ENCODE data around the gene PDZK1IP1.
A peak's percentile ranks its signal among the peaks of the same experiment; 100 is the strongest.
"Not testable (repeated sequence)": the region's sequence is repeated elsewhere in the genome, so short reads cannot be mapped to it uniquely, and the experiment has no call there.

The PDZK1IP1 gene

GRCh38 chr1:47198214-47198613 is 8.4 kb upstream of the PDZK1IP1 start:
- Histone ChIP-seq H3K4me1 (ENCODE audit: control insufficient read depth in 1 of 2, insufficient read depth in 1 of 2, low read depth in 1 of 2, low read length in 1 of 2) (no peaks in the 10 kb centered on the region), H3K9me3 (no peaks in the 10 kb centered on the region), H3K27me3 (peaks cover 9% of the 10 kb centered on the region), H3K27ac (no peak overlapping the region), H3K36me3 (no peaks in the 10 kb centered on the region), H3K4me3 (ENCODE audit: low read depth in 1 of 2, low read length in 1 of 2) (no peak overlapping the region)
- no peak for TF ChIP-seq CTCF (IDR thresholded peaks at IDR 0.05)

GRCh38 chr1:47196622-47197021 is 6.8 kb upstream of the PDZK1IP1 start:
- no peak overlapping the region for H3K4me3 ChIP-seq (ENCODE audit: low read depth in 1 of 2, low read length in 1 of 2)
- no peaks in the 10 kb centered on the region for H3K9me3 ChIP-seq
- H3K27ac ChIP-seq, result no peak overlapping the region
- H3K4me1 ChIP-seq (ENCODE audit: control insufficient read depth in 1 of 2, insufficient read depth in 1 of 2, low read depth in 1 of 2, low read length in 1 of 2), result no peaks in the 10 kb centered on the region
- peaks cover 6% of the 10 kb centered on the region for H3K27me3 ChIP-seq
- TF ChIP-seq CTCF (IDR thresholded peaks at IDR 0.05), result no peak
- no peaks in the 10 kb centered on the region for H3K36me3 ChIP-seq

DNA sequence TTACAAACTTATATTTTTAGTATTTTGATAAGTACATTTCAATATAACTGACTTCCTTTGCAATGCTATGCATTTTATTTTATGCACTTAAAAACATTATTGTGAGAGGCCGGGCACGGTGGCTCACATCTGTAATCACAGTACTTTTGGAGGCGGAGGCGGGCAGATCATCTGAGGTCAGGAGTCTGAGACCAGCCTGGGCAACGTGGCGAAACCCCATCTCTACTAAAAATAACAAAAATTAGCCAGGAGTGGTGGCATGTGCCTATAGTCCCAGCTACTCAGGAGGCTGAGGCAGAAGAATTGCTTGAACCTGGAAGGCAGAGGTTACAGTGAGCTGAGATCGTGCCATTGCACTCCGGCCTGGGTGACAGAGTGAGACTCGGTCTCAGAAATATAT is 6.1 kb upstream of the PDZK1IP1 start:
- not testable (repeated sequence) for H3K4me1 ChIP-seq (ENCODE audit: control insufficient read depth in 1 of 2, insufficient read depth in 1 of 2, low read depth in 1 of 2, low read length in 1 of 2); H3K4me3 ChIP-seq (ENCODE audit: low read depth in 1 of 2, low read length in 1 of 2); H3K27me3 ChIP-seq; H3K27ac ChIP-seq; H3K36me3 ChIP-seq; H3K9me3 ChIP-seq

GRCh38 chr1:47194311-47194710 is 4.5 kb upstream of the PDZK1IP1 start:
- TF ChIP-seq CTCF (IDR thresholded peaks at IDR 0.05), result no peak
- H3K4me3 ChIP-seq (ENCODE audit: low read depth in 1 of 2, low read length in 1 of 2), result no peak overlapping the region

DNA sequence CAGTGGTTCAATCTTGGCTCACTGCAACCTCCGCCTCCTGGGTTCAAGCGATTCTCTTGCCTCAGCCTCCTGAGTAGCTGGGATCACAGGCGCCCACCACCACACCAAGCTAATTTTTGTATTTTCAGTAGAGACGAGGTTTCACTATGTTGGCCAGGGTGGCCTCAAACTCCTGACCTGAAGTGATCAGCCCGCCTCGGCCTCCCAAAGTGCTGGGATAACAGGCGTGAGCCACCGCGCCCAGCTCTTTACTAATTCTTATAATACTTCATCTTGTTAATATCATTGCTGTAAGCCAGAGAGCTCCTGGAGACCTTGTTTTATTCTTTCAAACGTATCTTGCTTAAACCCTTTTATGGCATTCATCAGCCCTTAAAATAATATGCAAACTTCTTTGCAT is 3.7 kb upstream of the PDZK1IP1 start:
- H3K27me3 ChIP-seq, result not testable (repeated sequence)

More at GRCh38 chr1:47194311-47194710, 4.5 kb upstream of the PDZK1IP1 start:
- Histone ChIP-seq H3K4me1 (ENCODE audit: control insufficient read depth in 1 of 2, insufficient read depth in 1 of 2, low read depth in 1 of 2, low read length in 1 of 2) (no peaks in the 10 kb centered on the region), H3K27ac (no peak overlapping the region), H3K9me3 (no peaks in the 10 kb centered on the region), H3K36me3 (no peaks in the 10 kb centered on the region), H3K27me3 (no peaks in the 10 kb centered on the region)

GRCh38 chr1:47192458-47193384 is 2.9 kb upstream of the PDZK1IP1 start:
- no peaks in the 10 kb centered on the region for H3K4me1 ChIP-seq (ENCODE audit: control insufficient read depth in 1 of 2, insufficient read depth in 1 of 2, low read depth in 1 of 2, low read length in 1 of 2)
- no peak overlapping the region for H3K27ac ChIP-seq
- H3K4me3 ChIP-seq (ENCODE audit: low read depth in 1 of 2, low read length in 1 of 2), result no peak overlapping the region
- H3K36me3 ChIP-seq, result no peaks in the 10 kb centered on the region
- H3K27me3 ChIP-seq, result no peaks in the 10 kb centered on the region
- TF ChIP-seq CTCF (IDR thresholded peaks at IDR 0.05), result peak; percentile 82
- H3K9me3 ChIP-seq, result no peaks in the 10 kb centered on the region

More for the DNA sequence above, 3.7 kb upstream of the PDZK1IP1 start:
- H3K27ac ChIP-seq; H3K4me1 ChIP-seq (ENCODE audit: control insufficient read depth in 1 of 2, insufficient read depth in 1 of 2, low read depth in 1 of 2, low read length in 1 of 2); H3K36me3 ChIP-seq; H3K4me3 ChIP-seq (ENCODE audit: low read depth in 1 of 2, low read length in 1 of 2); H3K9me3 ChIP-seq: not testable (repeated sequence)

All from neutrophil (primary cell).